LoVo (cell line): ENCODE data around the gene SLC35A4.
A peak's percentile ranks its signal among the peaks of the same experiment; 100 is the strongest.
"Not testable (repeated sequence)": the region's sequence is repeated elsewhere in the genome, so short reads cannot be mapped to it uniquely, and the experiment has no call there.

Experiments
- DNase-seq: peaks from one replicate; pipeline ENCODE4 v3.0.0-alpha.2; 2016; ENCODE audit warnings: low spot score

SLC35A4 gene

DNA sequence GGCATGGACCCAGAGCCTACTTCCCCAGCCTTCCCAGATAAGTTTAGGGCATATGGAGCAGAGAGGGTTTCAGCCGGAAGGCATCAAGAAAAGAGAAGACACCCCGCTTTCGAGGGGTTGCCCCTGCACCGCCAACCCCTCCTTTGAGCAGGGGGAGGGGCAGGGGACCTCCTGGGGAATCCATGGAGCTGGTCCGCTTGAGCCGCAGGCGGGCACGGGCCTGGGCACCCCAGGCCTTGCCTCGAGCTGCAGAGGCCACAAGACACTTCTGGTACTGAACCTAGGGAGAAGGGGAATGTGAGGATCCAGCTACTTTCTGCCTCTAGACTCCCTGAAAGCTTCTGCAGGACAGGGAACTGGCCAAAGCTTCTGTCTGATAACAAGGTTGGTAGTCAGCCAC is 6.1 kb upstream of the SLC35A4 start:
- DNase-seq = no peak

DNA sequence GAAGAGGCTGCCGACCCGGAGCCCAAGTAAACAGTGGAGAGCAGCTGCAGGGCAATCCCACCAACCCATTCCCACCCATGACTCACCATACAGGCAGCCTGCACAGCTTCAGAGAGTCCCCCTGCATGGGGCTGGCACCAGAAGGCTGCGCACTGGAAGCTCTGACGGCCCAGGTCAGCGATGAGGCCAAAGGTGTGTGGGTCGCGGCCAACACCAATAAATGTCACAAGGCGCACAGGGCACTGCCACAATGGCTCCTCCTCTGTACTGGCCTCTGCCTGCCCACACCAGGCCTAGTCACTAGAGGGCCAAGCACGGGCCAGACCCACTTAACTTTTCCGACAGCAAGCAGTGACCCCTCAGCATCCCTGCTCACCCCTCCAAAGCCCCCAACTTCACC is 4.4 kb upstream of the SLC35A4 start:
- no peak for DNase-seq

DNA sequence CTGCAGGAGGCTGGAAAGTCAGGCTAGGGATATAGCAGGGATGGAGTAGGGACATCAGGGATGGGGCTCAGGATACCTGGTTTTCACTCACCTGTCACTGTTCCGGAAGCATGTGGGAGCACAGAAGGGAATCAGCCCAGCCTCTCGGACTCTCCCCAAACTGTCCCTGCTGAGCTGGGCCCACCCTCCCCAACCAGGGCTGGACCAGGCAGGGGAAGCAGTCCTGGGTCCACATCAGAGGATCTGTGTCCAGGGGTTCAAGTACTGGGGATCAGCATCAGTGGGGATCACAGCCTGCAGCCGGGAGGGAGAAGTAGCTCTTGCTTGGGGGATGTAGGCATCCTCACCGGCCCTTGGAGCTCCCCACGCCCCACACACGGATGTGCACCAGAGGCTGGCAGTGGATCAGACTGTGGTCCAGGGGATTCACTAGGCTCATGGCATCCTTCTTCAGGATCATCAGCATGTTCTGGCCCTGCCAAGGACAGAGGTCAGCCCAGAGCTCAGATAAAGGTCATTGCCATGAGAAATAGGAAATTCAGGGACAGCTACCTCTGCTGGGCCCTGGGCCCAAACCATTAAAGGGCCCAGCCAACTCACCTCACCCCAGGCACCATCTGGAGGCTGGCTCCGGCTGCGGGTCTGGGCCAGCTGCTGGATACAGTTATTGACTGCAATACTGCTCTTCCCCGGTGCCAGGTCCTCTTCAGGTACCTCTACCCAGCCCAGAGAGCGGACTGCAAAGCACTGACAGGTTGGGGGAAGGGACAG is 2.7 kb upstream of the SLC35A4 start:
- DNase-seq = no peak

DNA sequence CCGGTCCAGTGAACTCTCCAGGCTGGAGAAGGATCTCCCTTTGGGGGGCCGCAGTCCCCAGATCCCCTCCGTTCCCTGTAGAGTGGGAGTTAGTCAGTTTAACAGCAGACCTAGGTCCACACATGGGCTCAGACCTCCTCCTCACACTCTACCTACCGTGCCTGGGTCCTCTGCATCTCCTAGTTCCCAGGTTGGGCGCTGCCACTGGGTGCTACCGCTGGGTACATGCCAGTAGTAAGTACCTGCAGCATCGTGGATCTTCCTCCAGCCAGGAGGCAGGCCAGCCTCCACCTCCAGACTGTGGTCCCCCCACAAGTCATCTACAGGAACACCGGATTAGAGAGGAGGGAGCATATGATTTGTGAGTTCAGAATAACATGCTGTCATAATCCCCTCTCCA is 1.0 kb upstream of the SLC35A4 start:
- no peak for DNase-seq

DNA sequence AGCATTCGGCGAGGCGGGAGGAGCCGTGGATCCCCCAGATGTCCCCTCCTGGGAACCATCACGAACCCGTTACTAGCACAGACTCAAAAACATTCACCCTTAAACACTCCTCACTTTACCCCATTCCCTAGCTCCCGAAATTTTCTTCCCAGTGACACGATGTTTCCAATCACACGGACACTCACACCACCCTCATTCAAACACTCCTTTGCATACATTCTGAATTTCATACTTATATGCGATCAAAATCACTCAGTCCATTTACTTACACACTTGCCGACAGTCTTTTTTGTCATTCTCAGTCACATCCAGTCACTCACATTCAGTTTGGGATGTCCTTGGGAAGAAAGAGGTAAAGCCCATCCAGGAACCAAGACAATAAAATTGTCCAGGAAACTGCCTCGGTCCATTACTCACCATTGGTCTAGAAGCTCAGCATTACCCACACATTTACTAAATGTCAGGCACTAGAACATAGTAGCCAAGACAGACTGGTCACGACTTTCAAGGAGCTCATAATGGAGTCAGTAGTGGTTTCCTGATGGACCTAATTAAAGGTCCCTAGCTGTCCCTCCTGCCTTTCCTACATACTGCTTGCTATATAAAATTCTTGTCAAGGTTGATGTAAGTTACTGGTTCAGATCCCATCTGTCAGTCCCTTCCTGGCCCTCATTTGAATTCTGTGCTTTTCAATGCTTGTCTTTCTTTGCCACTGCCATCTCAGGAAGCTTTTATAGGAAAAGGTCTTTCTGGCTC is 574 bp downstream of the SLC35A4 start:
- DNase-seq = no peak

DNA sequence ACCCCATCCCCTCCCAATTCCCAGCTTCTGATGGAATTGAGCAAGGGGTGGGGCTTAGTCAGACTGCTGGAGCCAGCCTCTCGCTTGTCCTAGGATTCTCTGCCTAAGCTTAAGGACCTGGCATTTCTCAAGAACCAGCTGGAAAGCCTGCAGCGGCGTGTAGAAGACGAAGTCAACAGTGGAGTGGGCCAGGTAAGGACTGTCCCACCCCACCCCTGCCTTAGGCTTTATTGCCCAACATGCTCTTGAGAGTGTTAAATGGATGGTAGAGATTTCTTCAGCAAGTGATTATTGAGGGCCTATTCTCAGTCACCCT is 1.1 kb downstream of the SLC35A4 start:
- DNase-seq = no peak

DNA sequence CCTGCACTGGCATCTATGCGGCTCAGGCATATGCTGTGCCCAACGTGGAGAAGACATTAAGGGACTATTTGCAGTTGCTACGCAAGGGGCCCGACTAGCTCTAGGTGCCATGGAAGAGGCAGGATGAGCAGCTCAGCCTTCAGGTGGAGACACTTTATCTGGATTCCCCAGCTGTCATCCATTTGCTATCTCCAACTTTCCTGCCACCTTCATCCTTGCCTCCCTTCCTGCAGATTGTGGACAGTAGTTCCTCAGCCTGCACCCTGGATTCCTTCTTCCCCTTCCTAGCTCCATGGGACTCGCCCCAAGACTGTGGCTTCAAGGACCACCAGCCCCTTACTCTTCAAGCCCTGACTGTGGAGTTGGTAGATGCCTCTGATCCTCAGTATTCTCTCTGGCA is 2.0 kb downstream of the SLC35A4 start:
- no peak for DNase-seq

DNA sequence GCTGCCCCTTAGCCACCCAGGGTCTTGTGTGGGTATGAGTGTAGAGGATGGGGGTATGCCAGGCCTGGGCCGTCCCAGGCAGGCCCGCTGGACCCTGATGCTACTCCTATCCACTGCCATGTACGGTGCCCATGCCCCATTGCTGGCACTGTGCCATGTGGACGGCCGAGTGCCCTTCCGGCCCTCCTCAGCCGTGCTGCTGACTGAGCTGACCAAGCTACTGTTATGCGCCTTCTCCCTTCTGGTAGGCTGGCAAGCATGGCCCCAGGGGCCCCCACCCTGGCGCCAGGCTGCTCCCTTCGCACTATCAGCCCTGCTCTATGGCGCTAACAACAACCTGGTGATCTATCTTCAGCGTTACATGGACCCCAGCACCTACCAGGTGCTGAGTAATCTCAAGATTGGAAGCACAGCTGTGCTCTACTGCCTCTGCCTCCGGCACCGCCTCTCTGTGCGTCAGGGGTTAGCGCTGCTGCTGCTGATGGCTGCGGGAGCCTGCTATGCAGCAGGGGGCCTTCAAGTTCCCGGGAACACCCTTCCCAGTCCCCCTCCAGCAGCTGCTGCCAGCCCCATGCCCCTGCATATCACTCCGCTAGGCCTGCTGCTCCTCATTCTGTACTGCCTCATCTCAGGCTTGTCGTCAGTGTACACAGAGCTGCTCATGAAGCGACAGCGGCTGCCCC is 2.6 kb downstream of the SLC35A4 start:
- DNase-seq = no peak

DNA sequence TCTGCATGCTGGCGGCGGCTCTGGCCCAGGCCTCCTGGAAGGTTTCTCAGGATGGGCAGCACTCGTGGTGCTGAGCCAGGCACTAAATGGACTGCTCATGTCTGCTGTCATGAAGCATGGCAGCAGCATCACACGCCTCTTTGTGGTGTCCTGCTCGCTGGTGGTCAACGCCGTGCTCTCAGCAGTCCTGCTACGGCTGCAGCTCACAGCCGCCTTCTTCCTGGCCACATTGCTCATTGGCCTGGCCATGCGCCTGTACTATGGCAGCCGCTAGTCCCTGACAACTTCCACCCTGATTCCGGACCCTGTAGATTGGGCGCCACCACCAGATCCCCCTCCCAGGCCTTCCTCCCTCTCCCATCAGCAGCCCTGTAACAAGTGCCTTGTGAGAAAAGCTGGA is 3.2 kb downstream of the SLC35A4 start:
- DNase-seq = no peak

DNA sequence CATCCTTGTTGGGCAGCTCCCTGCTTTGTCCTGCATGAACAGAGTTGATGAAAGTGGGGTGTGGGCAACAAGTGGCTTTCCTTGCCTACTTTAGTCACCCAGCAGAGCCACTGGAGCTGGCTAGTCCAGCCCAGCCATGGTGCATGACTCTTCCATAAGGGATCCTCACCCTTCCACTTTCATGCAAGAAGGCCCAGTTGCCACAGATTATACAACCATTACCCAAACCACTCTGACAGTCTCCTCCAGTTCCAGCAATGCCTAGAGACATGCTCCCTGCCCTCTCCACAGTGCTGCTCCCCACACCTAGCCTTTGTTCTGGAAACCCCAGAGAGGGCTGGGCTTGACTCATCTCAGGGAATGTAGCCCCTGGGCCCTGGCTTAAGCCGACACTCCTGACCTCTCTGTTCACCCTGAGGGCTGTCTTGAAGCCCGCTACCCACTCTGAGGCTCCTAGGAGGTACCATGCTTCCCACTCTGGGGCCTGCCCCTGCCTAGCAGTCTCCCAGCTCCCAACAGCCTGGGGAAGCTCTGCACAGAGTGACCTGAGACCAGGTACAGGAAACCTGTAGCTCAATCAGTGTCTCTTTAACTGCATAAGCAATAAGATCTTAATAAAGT is 3.9 kb downstream of the SLC35A4 start:
- DNase-seq = no peak

DNA sequence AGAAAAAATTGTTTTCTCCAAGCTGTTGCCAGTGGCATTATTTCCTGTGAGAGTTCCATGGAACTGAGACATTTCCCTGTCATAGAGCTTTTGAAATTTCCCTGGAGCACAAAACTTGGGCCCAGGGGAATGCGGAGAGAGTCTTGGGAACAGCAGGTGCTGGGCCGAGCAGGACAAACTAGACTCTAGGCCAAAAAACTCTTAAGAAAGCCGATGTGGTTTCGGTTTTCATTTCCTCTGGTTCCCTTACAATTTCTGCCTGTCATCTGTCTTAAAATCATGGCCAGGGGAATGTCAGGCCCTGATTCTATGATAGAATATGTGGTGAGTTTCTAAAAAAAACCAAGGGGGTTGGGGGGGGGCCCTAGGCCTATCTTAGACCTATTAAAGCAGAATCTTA is 4.6 kb downstream of the SLC35A4 start:
- no peak for DNase-seq

DNA sequence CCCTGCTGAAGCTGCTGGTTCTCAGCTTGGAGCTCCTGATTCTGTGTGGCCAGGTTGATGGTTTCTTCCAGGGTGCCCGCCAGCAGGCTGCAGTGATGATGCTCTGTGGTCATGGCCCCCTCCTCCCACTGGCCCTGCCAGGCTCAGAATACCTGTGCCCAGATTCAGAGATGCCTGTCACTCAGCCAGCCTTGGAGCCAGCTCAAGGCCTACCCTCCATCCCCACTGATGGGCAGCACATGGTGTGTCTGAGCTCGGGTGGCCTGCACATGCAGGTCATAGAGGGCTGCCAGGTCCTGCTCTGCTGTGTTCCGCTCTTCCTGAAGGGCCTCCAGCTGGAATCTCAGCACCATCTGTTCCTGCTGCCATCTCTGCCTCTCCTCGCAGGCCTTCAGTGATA is 5.4 kb downstream of the SLC35A4 start:
- no peak for DNase-seq

DNA sequence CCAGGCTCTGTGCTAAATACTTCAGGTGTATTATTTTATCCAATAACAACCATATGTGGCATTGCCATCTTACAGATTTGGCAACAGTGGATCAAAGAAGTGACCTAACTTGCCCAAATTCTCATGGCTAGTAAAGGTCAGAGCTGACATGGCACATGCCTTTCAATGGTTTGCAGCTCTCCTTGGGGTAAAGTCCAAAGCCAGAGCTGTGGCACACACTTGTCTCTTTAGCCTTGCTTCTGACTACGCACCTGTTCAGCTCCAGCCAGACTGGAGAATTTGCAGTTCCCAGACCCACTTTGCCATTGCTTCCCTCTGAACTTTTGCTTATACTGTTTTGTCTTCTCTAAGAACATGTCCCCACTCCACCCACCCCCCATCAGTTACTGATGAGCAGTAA is 5.9 kb downstream of the SLC35A4 start:
- no peak for DNase-seq

DNA sequence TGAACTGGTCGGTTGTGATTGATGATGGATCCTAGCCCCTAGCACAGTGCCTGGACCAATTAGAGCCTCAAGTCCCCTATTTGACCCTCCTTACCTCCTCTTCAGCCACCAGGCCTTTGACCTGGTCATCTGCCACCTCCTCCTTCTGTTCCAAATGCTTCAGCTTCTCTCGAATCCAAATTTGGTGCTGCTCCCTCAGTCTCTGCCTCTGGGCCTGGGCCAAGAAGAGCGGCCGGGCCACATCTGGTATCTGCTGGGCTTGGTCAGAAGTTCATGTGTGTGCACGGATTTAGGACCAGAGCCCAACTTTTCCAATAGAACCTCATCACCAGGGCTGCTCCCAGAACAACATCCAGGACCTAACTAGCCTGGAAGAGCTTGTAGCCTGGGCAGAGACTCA is 6.5 kb downstream of the SLC35A4 start:
- DNase-seq = no peak

DNA sequence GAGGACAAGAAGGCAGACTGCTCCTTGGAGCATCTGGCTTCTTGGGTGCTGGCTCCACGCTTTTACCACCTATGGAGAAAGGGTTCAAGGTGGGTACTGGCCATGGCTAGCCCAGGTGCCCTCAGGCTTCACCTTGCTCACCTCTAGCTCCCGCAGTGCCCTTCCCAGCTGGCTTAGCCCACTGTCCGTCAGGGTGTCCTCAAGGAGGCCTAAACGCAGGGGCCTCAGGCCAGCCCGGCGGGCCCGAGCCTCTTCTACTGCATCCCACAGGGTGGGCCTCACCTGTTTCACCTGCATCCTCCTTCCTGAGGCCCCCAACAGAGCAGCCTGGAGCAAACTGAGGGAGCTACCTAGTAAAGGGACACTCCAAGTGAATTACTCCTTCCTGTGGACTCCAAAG is 9.1 kb downstream of the SLC35A4 start:
- DNase-seq = no peak

DNA sequence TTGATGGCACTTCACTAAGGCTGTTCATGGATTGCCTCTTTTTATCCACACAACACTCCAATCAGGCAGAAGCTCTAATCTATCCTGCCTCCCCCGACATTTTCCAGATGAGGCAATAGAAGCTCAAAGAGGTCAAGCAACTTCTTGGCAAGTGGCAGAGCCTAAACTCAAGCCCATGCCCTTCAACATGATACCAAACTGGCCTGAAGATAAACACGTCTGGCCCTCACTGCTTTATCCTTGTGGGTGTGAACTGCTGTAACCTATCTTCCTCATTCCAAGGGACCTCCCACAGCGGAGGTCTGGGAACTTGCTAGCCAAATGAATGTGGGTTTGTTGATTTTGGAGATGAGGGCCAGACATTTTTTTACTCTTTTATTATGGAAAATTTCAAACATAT is 9.5 kb downstream of the SLC35A4 start:
- DNase-seq = peak; percentile 60

DNA sequence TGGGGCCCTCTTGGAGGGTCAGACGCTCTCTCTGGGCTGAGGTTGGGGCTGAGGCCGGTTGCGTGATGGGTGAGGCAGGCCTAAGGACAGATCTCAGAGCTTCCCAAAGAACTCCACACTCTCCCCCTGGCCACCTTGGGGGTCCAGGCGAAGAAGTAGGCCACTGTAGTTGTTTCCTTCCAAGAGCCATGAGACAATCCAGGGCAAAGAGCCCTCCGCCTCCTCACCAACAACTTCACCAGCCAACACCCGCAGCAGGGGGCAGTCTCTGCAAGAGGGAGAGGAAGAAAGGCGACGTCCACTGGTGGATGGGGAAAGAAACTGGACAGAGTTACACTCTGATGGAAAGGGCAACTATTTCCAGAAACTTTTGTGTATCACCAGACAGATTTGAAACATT is 10.7 kb downstream of the SLC35A4 start:
- DNase-seq = no peak

DNA sequence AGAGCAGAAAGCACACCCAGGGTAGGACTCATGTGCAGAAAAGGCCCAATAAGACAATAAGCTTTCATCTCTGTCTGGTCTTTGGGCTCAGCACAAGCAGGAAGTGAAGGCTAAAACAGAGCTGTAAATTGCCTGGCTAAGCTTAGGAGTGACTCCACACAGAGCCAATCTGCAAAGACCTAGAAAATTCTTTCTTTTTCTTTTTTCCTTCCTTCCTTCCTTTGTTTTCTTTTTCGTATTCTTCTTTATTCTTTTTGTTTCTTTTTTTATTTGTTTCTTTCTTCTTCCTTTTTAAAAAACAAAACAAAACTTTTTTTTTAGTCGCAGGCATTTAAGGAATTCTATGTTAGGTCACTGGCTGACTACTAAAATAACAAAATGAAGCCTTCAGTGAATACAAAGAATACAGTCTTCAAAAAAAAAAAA is 12.2 kb downstream of the SLC35A4 start:
- DNase-seq = no peak

DNA sequence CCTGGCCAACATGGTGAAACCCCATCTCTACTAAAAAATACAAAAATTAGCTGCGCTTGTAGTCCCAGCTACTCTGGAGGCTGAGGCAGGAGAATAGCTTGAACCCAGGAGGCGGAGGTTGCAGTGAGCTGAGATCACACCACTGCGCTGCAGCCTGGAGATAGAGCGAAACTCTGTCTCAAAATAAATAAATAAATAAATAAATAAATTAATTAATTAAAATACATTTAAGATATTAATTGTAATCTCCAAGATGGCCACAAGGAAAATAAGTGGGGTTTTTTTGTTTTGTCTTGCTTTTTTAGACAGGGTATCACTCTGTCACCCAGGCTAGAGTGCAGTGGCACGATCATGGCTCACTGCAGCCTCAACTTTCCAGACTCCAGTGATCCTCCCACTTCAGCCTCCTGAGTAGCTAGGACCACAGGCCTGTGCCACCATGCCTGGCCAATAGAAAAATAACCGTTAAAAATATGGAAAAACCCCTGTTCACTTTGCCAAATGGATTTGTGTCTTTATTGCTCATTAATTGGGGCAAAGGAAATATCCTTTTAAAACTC is 14.6 kb downstream of the SLC35A4 start:
- DNase-seq = not testable (repeated sequence)

DNA sequence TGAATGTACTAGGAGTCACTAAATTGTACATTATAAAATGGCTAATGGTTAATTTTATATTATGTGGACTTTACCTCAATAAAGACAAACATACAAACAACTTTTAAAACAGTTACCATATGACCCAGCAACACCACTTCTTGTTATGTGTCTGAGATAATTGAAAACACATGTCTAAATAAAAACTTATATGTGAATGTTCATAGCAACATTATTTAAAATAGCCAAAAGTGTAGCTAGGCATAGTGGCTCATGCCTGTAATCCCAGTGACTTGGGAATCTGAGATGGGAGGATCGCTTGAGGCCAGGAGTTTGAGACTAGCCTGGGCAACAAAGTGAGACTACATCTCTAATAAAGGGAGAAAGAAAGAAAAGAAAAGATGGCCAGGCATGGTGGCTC is 22.9 kb downstream of the SLC35A4 start:
- DNase-seq = no peak

DNA sequence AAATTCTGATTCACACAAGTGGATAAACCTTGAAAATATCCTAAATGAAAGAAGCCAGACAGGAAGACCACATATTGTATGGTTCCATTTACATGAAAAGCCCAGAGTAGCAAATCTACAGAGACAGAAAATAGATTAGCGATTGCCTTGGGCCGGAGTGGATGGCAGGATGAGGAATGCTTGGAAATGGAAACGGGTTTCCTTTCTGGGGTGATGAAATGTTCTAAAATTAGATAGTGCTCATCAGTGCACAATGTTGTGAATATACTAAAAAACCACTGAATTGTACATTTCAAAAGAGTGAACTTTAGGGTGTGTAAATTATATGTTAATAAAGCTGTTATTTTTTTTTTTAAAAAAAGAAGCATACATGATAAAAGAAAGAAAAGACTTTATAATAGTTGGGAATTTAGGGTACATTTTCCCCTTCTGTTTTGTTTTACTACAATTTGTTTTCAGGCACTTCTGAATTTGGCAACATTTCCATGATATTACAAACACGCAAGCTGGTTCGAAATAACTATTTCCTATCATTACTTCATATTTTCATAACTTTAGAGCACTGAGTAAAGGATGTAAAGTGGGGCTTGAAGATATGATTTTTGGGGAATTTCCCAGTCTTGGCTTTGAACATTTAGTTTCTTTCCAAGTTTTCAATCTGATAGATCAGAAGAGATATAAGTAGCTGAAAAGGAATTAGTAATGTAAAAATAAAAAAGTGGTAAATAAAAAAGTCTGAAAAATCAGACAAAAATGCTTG is 23.9 kb downstream of the SLC35A4 start:
- DNase-seq = no peak

DNA sequence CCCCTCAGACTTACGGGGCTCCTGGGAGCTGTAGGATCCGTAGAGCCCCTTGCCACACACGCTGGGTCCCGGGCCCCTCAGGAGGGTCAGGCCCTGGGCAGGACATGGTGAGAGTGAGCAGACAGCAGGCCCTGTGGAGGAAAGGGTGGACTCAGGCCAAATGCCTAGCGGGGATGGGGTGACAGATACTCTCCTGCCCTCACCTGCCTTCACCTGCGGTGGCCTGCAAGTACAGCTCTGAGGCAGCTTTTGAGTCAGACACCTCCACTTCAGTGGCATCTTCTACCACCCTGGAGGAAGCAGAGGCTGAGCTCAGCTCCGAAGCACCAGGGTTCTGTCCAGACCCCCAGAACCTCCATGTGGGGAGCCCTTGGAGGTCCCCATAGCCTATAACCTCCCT is 26.2 kb downstream of the SLC35A4 start:
- no peak for DNase-seq
